ENCODE measurements around the gene SRGAP2.
"Not testable (repeated sequence)": the region's sequence is repeated elsewhere in the genome, so short reads cannot be mapped to it uniquely, and the experiment has no call there.

SRGAP2 gene

DNA sequence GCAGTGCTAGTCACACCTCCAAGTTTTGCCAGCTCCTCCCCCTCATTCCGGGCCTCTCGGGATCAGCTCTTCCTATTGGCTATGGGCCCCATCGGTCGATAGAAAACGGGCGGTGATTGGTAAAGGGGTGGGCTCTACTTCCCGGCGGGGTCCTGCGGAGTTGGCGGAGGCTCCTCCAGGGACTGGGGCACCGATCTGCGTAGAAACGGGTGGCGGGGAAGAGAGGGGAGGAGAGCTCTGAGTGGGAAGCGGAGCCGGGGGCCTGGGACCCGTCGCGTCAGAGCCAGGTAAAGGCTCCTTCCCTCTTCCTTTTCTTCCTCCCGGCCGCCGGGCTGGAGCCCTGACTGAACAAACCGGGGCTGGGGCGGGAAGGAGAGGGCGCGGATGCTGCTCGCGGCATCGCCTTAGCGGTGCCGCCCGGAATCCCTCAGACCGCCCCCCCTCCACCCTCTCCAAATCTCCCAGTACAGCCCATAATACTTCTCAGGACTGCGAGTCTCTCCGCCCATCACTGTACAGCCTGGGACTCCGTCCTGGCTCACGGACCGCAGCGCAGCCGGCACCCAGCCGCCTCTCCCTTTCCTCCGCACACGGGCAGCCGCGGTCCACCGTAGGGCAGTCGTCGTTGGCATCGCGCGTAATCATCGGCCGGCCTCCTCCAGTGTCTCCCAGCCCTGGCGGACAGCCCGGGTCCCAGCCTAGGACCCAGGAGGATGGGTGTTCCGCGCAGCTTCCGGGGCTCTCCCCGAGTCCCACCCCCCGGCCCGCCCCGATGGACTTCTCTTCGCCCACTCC lies at the start of gene SRGAP2:
Gene SRGAP2 (plus strand): TSS at position 178 of the 795 bp plus-strand sequence. CDS start 2,430 bp downstream, outside the sequence.
- DNase-seq (ENCODE audit: low spot score) = not testable (repeated sequence)

DNA sequence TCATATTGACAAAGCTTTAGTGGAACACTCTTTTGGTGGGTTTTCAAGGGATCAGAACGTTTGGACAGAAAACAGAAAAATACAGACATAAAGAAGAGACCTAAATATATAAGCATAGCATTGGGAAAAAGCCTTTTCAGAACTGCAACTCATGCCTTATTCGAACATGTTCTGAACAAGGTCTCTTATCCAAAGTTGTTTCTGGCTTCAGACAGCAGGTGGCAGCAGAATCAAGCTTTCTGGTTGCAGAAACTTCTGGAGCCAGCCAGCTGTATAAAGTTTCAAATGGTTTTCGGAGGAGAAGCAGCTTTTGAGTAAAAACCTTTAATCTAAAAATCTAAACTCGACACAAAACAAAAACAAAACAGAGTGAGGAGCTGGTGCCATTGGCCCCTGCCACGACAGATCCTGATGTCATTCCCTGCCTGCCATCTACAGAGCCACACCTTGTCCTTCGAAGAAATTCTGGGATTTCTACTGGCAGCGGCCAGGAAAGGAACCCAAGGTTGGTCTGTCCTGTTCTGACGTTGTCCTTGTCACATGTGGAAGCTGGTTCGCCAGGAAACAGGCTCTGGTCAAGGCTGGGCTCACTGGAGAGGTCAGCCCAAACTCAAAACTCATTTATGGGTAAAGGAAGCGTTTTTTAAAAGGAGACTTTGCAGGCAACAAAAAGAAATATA lies 35.9 kb upstream of the SRGAP2 start:
- not testable (repeated sequence) for DNase-seq (ENCODE audit: low spot score)

DNA sequence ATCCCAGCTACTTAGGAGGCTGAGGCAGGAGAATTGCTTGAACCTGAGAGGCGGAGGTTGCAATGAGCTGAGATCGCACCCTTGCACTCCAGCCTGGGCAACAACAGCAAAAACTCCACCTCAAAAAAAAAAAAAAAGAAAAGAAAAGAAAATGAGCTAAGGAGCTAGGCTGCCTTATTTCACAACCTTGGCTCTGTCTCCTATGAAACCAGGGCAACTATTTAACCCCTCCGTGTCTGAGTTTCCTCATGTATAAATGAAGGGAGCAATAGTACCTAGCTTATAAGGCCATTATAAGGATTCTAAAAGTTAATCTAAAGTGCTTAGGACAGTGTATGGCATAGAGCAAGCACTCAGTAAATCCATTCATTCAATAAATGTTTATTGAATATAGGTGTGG lies 33.5 kb upstream of the SRGAP2 start:
- not testable (repeated sequence) for DNase-seq (ENCODE audit: low spot score)

GRCh38 chr1:206173110-206173719 lies 30.1 kb upstream of the SRGAP2 start:
- not testable (repeated sequence) for DNase-seq (ENCODE audit: low spot score)

GRCh38 chr1:206174182-206174868 lies 29.0 kb upstream of the SRGAP2 start:
- DNase-seq (ENCODE audit: low spot score) = not testable (repeated sequence)

- not testable (repeated sequence) for DNase-seq (ENCODE audit: low spot score)
Observed at GRCh38 chr1:206175459-206176113, 27.8 kb upstream of the SRGAP2 start.

DNA sequence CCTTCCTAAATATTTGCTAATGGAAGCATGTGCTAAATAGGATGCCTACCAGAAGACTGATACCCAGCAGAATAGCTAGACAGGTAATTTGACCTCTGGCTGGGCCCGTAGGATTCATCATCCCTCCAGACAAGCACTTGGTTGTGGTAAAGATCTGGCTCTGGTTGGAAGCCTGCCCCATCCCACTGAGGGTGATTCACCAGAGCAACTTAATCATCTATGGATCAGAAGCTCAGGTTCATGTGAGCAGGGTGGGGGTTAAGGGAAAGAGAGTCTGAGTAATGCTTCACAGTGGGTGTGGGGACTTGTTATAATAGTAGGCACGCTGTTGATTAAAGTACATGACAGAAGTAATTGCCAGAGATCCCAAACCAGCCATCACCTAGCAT lies 27.2 kb upstream of the SRGAP2 start:
- DNase-seq (ENCODE audit: low spot score) = not testable (repeated sequence)

DNA sequence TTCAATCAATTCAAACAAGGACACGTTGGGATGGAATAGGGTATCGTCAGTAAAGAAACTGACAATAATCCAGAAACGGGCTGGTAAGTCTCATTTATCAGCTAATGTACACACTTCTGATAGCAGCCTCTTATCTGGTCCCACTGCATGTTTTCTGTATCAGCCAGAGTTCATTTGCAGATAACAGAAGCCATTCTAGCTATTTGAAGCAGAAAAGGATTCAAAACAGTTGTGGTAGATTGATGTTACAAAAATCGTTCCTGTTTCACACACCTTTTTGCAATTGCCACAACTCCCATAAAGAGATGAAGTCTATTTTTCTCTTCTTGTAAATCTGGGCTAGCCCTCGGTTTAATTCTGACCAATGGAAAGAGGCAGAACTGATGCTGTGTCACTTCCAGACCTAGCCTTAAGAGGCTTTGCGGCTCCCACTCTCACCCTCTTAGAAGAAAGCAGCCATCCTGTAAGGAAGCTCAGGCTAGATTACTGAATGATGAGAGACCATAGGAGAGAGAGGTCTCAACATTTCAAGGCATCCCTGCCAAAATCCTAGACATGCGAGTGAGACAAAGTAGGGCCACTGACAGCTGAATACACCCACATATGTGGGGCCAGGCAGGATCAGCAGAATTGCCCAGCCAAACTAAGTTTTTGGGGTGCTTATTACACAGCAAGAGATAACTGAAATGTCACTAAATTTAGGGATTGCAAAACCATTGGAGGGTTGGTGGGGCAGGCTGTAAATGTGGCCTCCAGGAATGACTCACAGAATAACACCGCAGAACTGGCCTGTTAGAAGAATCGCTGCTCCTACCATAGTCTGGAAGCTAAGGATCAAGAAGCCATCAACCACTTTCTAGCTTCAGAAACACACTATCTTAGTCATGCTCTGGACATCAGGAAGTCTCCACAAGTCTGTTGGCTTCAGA lies 25.0 kb upstream of the SRGAP2 start:
- DNase-seq (ENCODE audit: low spot score) = not testable (repeated sequence)

- not testable (repeated sequence) for DNase-seq (ENCODE audit: low spot score)
Observed at GRCh38 chr1:206179666-206180065, 23.7 kb upstream of the SRGAP2 start.

GRCh38 chr1:206182368-206183317 lies 20.7 kb upstream of the SRGAP2 start:
- DNase-seq (ENCODE audit: low spot score) = not testable (repeated sequence)

- DNase-seq (ENCODE audit: low spot score) = not testable (repeated sequence)
Observed at GRCh38 chr1:206183788-206184187, 19.6 kb upstream of the SRGAP2 start.

DNA sequence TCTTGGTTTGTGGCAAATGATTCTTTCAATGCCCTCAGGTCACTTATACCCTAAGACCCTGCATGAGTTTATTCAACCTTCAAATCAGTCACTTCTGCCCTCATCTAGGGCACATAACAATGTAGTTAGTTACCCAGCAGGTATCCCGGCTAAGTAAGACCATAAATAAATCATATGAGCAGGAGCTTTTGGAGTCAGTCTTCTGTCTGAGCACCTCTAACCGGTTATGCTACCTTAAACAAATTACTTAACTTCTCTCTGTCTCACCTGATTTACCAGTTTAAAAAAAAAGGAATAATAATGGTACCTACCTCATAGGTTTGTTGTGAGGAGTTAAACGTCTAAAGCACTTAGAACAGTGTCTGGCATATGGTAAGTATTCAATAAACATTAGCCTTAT lies 17.6 kb upstream of the SRGAP2 start:
- not testable (repeated sequence) for DNase-seq (ENCODE audit: low spot score)

- DNase-seq (ENCODE audit: low spot score) = not testable (repeated sequence)
Observed at GRCh38 chr1:206186826-206187225, 16.5 kb upstream of the SRGAP2 start.

DNA sequence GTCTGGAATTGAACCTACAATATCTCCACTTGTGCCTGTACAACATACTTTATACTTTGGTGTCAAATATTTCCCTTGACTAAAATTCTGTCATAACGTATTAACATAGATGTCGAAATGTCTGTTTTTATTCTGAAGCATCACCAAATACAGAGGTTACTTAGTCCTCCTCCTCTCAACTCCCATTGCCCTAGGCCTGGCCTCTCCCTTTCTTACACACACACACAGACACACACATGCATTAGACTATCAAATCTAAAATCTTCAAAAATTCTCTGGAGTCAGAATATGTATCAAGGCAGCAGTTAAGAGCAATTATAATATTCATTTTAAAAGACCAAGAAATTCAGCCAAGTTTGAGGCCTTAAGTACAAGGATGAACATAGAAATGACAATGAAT lies 8.2 kb upstream of the SRGAP2 start:
- DNase-seq (ENCODE audit: low spot score) = not testable (repeated sequence)

GRCh38 chr1:206196748-206197424 lies 6.5 kb upstream of the SRGAP2 start:
- DNase-seq (ENCODE audit: low spot score) = not testable (repeated sequence)

GRCh38 chr1:206202789-206203363 lies 465 bp upstream of the SRGAP2 start, which contains the start of gene FAM72A:
FAM72A (minus strand) TSS chr1:206202839; CDS start chr1:206202025, 814 bp downstream.
- DNase-seq (ENCODE audit: low spot score) = not testable (repeated sequence)

DNA sequence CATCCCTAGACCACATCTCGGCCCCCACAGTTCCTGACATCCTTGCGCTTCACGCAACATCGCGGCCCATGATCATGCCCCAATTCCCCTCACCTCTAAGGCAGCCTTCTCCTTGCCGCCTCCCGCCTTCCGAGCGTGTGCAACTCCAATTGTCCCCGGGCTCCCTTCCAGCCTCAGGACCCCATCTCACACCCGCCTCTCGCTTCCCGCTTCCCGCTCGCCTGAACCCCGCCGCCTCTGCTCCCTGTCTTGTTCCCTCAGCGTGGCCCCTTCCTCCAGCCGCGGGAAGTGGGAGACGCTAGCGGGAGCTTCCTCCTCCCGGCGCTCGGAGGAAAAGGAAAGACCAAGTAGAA lies 794 bp downstream of the SRGAP2 start:
- DNase-seq (ENCODE audit: low spot score) = not testable (repeated sequence)

- DNase-seq (ENCODE audit: low spot score) = not testable (repeated sequence)
Observed at GRCh38 chr1:206204871-206205270, 1.5 kb downstream of the SRGAP2 start.
